RKO (cell line): ENCODE measurements around the gene GRK6.

Experiments used
- DNase-seq: peaks from one replicate; pipeline ENCODE4 v3.0.0-alpha.2; 2016; ENCODE audit warnings: low spot score

GRK6 gene

DNA sequence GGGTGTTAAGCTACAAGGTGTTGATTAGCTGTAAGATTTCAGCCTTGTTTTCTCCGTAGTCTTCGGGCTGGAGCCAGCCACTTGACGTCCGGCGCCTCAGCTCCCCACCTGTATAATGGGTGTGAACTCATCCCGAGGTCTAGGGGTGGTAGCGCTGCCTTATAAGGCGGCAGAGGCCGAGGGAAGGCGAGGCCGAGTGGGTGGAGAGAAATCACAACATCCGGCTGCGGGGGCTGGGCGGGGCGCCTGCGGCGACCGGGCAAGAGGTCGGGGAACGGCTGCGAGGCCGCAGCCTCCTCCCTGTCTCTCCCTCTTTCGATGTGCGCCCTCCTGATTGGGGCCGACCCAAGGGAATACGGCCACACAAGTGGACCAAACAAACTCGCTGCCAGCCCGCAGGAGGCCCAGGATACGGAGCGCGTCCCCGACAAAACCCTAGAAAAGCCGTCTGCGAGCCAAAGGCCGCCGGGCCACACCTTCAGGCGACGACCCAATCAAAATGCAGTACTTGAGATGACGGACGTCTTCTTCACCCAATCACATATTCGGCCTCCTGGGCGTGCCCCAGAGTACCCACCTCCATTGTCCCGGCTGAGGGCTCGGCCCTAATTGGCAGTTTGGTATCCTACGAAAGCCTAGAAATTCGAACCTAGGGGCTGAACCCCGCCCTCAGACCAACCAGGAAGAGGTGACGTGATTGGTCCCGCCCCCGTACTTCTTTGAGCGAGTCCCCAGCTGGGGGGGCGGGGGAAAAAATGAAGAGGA lies 493 bp upstream of the GRK6 start:
- DNase-seq, result peak; percentile 100

GRCh38 chr5:177427211-177427822 lies 841 bp downstream of the GRK6 start:
- DNase-seq, result peak; percentile 50

- no peak for DNase-seq
Observed at GRCh38 chr5:177427919-177428573, 1.6 kb downstream of the GRK6 start.

DNA sequence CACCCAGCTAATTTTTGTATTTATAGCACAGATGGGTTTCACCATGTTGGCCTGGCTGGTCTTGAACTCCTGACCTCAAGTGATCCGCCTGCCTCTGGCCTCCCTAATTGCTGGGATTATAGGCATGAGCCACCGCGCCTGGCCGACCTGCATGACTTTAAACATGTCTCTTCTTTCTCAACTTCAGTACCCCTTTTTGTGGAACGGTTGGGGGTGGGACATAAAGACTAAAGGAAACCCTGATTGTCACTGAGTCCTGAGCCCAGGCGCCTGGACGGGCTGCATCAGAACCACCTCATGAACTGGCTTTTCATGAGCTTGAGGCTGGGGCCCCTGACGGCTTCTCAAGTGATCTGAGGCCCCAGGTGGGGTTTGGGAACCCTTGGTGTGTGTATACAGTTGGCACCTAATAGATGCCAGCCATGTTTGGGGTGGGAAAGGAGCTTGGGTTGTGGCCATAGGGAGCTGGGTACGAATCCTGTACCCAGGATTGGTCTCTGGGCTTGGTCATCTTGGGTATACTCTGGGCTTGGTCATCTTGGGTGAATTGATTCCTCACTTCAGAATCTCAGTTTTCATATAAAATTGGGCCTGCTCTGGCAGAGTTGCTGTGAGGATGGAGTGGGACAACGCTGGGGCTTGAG lies 2.2 kb downstream of the GRK6 start:
- DNase-seq, result no peak

- DNase-seq, result no peak
Observed at GRCh38 chr5:177429248-177430040, 3.0 kb downstream of the GRK6 start.

GRCh38 chr5:177430140-177430951 lies 3.9 kb downstream of the GRK6 start:
- DNase-seq, result no peak

DNA sequence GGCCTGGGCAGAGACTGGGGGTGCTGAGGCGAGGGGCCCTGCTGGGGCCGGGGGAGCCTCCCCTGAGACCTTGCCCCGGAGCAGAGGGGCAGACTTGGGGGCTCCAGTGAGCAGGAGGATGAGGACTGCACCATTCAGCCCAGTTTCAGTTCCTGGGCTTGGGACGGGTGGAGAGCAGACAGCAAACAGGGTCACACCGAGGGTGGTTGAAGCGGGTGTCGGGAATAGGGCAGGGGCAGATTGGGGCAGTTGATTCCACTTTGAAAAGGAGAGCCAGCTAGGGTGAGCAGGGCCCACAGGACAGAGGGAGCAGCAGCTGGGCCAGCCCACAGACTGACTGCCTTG lies 4.5 kb downstream of the GRK6 start:
- DNase-seq, result no peak

- no peak for DNase-seq
Observed at GRCh38 chr5:177431317-177432142, 5.1 kb downstream of the GRK6 start.

- DNase-seq, result no peak
Observed at GRCh38 chr5:177432143-177432838, 5.8 kb downstream of the GRK6 start.

GRCh38 chr5:177432839-177433657 lies 6.6 kb downstream of the GRK6 start:
- DNase-seq, result no peak

GRCh38 chr5:177433658-177434217 lies 7.3 kb downstream of the GRK6 start:
- DNase-seq, result no peak

GRCh38 chr5:177434437-177434836 lies 8.0 kb downstream of the GRK6 start:
- peak; percentile 54 for DNase-seq

DNA sequence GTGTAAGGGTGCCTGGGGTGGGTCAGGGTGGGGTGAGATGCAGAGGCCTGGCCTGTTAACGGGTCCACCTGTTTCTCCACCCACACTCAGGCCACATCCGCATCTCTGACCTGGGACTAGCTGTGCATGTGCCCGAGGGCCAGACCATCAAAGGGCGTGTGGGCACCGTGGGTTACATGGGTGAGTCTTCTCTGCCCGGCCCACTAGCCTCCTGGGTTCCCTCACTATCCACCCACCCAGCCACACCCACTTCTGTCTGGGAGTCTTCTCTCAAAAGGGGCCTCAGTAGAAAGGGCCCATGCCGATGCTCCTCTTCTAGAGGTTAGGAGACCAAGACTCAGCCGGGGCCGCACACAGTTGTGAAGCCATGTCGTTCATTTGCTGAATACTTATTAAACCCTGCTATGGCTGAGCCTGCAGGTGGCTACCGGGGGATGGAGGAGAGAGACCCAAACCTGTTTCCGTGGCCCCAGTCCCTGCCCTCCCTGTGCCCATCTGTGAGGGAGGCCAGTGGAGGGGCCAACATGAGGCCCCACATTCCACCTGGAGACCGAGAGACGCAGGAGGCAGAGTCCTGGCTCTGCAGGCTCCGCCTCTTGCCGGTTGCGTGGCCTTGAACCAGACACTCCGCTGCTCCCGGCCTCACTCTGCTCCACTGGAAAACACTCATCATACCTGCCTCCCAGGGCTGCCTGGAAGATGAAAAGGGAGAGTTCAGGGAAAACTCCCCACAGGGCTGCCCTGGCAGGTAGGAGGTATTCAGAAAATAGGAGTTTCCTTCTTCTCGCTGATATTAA lies 8.7 kb downstream of the GRK6 start:
- DNase-seq, result no peak

DNA sequence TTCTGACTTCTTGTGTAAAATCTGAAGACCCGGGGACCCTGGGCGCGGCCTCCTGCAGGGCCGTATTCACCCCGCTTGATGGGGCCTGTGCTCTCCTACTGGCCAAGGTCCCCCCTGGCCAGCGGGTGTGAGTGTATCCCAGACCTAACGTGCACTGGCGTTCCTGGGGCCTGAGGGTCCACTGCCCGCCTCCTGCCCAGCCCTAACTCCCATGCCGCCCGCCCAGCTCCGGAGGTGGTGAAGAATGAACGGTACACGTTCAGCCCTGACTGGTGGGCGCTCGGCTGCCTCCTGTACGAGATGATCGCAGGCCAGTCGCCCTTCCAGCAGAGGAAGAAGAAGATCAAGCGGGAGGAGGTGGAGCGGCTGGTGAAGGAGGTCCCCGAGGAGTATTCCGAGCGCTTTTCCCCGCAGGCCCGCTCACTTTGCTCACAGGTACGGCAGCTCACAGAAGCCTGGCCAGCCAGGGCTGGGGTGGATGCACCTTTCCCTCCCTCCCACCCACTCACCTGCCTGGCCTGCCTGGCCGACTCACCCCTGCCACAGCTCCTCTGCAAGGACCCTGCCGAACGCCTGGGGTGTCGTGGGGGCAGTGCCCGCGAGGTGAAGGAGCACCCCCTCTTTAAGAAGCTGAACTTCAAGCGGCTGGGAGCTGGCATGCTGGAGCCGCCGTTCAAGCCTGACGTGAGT lies 9.5 kb downstream of the GRK6 start:
- no peak for DNase-seq

DNA sequence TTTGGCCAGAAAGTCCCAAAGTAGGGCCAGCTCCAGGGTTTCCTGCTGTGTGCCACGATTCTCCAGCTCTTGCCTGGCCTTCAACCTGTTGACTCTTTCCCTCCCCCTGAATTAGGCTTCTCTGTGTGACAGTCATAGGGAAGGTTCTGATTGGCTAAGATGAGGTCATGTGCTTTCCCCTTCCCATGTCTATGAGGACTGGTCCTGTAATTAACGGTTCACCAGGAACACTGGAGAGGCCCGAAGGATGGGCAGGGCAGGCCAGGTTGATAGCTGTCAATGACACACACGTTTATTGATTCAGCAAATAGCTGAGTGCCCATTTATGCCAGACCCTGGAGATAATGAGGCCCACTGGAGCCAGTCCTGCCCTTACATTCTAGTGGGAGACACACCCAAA lies 11.1 kb downstream of the GRK6 start:
- no peak for DNase-seq

- DNase-seq, result no peak
Observed at GRCh38 chr5:177438468-177438867, 12.0 kb downstream of the GRK6 start.

DNA sequence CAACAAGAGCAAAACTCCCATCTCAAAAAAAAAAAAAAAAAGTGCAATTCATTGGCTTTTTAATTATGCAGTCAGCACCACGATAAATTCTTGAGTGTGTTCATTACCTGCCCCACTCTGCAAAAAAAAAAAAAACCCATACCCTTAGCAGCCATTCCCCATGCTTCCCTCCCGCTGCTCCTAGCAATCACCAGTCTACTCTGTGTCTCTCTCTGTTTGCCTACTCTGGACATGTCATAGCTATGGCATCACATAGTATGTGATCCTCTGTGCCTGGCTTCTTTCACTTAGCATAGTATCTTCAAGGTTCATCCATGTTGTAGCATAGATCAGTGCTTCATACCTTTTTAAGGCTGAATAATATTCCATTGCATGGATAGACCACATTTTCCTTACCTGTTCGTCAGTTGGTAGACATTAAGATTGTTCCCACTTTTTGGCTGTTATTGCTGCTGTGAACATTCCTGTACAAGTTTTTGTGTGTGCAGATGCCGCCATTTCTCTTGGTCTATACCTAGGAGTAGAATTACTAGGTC lies 13.1 kb downstream of the GRK6 start:
- no peak for DNase-seq
